Measurements from ENCODE around the gene RNU5B-1. TPM values are rescaled to one million over a fixed set of nuclear protein-coding genes. Genes with fewer than 3 reads are reported as not detected.

RNU5B-1 gene
- total and polyA plus RNA-seq, 2 of the 8 experiments (the other 6 are each of a cell fraction or from before 2014, with no cell fraction given) = not detected

DNA sequence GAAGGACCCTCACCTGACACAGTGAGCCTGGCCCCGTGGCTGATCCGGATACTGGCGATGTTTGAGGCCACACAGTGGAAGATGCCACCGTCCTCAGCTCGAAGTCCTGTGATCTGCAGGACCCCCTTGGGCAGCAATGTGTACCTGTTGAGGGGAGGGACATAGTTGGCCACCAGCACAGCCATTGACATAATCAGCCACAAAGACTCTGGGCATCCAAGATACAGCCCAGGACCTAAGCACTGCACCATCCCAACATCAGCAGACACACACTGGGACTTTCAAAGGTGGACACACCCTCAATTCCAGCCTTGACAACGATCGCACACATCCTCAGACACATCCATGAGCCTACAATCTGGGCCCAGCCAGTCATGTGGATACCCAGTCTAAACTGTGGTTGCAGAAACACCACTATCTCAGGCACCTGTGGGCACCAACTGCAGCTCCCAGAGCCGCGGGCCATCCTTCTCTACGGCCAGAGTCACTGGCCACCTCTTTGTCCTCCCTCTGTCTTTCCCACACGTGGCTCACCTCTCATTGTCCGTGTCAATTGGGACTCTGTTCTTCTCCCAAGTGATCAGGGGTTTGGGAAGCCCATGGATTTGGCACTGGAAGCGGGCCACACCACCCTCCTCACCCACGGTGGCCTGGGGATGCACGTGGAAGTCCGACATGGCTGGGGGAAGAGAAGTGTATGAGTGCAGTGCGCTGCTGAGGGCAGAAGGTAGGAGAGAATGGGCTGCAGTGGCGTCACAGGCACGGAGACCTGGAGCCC lies 31.0 kb downstream of the RNU5B-1 start (continued):
- TF ChIP-seq, protein P1, sequence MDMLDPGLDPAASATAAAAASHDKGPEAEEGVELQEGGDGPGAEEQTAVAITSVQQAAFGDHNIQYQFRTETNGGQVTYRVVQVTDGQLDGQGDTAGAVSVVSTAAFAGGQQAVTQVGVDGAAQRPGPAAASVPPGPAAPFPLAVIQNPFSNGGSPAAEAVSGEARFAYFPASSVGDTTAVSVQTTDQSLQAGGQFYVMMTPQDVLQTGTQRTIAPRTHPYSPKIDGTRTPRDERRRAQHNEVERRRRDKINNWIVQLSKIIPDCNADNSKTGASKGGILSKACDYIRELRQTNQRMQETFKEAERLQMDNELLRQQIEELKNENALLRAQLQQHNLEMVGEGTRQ (IDR thresholded peaks at IDR 0.05; ENCODE audit: low read length) = no peak
